GM21447 (cell line): Measurements from ENCODE around the gene CCDC88C.
A peak's percentile ranks its signal among the peaks of the same experiment; 100 is the strongest.

ENCODE experiments used
- ATAC-seq: cut with Tn5 transposase; IDR thresholded peaks from one replicate; pipeline ENCODE4 v1.9.1; 2021; ENCODE audit not compliant: unreplicated experiment

Gene CCDC88C

DNA sequence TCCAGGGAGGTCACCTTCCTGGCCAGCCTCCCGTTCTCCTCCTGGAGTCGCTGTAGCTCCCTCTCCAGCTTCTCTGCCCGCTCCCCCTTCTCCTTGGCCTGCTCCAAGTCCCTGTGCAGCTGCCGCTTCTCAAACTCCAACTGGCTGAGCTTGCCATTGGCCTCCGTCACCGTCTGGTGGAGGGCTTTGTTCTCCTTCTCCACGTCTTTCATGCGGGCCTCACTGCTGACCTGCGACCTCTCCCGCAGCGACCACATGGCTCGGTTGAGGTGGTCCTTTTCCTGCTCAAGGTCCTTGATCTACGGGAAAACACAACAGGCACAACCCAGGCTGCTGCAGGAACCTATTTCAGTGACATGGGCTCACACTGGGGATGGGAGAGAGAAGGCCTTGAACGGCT lies 103.8 kb downstream of the CCDC88C start:
- ATAC-seq = no peak

DNA sequence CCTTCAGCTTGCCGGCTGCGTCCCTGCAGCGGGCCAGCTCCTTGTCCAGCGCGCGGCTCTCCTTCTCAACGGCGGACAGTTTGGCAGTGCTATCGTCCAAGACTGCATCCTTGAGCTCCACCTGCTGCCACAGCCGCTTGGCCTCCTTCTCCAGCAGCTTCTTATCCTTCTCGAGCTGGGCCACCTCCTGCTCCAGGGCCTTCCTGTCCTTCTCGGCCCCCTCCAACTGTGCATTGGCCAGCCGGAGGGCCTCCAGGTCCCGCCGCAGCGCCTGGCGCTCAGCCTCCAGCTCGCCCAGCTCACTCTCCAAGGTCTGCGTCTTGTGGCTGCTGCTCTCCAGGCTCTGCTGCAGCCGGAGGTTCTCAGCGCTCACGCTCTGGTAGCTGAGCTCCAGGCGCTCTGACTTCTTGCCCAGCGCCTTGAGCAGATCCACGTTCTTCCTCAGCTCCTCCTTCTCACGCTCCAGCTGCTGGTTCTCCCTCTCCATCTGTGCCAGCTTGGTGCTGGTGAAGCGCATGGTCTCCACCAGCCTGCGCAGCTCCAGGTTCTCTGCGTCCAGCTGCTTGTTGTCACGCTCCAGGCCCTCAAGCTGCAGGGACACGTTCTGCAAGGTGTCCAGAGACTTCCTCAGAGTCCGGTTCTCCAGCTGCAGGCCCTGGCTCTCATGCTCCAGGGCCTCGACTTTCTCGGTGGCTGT lies 104.3 kb downstream of the CCDC88C start:
- no peak for ATAC-seq

DNA sequence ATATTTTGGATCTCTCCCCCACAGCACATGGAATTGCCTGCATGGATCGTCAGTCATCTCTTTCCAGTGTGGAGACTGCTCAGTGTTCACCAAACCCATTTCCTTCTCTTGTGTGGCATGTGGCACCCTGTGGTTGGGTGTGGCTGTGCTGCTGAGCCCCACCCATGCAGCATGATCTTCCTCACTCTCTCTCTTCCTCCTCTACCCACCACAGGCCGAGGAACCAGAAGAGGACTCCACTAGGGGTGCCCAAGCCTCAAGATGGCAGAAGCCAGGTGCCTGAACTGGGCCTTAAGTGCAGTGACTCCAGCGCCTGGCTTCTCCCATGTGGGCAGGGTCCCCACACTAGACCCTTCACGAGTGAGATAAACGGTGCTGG lies 106.3 kb downstream of the CCDC88C start:
- ATAC-seq = no peak

DNA sequence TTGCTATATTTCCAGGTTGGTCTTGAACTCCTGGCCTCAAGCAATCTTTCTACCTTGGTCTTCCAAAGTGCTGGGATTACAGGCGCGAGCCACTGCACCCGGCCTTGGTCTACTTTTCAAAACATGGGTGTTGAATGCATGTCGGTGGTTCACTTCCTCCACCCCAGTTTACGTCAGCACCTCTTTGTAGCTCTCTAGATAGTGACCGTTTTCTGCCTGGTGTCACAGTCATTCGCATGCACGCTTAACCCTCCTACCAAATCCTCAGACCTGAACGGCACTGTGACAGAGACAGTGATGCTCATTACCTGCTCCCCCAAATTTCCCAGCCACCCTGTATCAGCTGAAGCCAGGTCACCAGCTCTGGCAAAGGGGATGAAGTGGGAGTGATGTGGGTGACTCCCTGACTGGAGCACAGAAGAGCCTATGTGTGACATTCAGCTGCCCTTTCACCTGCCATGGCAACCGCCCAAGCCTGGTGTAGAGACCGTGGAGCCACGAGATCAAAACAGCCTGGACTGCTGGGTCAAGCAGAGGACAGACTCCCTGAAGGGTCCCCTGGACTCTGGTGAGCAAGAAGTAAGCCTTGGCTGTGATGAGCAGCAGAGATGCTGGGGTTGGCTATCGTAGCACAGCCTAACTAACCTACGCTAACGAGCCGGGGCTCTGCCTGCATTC lies 106.9 kb downstream of the CCDC88C start:
- ATAC-seq = no peak

DNA sequence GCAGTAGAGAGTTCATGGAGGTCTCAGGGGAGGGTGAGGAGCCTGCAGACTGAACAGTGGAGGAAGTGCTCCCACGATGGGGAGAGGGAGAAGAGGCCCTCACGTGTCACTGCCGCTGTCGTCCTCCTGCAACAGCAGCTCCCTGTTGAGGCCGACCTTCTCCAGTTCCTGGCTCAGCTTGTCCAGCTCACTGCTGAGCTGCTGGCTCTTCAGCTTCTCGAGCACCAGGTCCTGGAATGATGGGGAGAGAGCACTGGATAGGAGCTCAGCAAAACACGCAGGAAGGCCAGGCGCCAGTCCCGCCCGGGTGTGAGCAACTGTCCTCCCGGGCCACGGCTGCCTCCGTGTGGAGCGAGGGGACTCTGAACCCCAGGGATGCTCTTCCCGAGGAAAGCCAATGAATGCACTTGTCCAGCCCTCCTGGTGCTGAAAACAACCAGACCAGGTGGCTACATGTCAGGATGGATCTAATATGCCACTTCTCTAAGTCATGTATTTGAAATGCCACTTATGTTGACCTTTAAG lies 107.8 kb downstream of the CCDC88C start:
- ATAC-seq = no peak

DNA sequence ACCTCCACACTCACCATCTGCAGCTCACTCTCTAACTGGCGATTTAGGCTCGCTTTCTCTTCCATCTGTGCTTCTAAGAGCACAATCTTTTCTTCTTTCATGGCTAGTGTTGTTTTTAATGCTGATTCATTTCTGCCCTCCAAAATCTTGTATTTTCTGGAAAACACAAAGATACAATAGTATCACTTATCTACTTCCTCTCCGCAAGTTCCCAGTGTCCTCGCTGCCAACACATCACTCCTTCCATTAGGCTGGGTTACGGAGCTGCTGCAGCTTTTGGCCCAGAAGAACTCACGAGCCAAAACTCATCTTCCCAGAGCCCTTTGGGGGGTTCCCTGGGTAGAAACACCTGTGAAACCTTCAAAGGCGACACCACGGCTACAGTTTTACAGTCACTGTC lies 109.3 kb downstream of the CCDC88C start:
- ATAC-seq = no peak

DNA sequence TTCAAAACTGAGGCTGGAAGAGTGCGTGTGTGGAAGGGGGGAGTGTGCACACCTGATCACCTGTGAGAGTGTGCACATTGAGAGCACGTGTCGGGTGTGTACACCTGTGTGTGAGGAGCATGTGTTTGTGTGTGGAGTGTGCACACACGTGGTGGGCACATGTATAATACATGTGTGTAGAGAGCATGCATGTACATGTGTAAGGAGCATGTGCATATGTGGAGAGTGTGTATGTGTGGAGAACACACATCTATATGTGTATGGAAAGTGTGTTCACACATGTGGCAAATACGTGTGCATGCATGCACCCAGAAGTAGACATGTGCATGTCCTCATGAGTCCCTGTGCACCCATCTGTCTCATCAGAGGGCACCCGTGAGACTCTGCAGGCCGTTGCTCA lies 110.0 kb downstream of the CCDC88C start:
- no peak for ATAC-seq

DNA sequence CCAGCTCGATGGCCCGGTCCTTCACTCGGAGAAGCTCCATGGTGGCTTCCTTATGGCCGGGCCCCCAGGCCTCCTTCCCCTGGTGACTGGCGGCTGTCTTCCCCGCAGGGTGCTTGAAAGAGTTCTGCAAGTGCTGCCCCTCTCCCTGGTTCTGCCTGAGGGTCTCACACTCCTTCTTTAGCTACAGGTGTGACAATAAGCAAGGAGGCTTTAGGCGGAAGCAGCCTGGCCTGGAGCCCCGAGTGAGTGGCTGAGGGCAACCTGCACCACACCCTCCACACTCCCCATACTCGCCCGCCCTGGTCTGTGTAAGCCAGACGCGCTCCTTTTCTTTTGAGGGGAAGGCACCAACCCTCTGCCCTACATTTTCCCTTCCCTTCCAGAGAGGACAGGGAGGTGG lies 110.6 kb downstream of the CCDC88C start:
- ATAC-seq = no peak

DNA sequence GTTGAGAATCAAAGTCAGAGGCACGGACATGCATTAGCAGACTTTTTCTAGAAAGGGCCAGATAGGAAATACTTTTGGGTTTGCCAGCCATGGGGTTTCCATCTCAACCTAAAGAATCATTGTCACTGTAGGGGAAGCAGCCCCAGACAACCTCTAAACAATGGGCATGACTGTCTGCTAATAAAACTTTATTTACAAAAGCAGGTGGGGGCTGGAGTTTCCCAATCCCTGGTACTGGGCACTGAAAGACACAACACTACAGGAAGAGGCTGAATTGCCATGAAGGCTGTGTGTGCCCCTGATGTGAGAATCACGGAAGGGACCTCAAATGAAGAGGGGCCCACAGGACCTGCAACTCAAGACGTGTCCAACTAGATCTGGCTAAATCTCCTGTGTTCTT lies 111.1 kb downstream of the CCDC88C start:
- no peak for ATAC-seq

DNA sequence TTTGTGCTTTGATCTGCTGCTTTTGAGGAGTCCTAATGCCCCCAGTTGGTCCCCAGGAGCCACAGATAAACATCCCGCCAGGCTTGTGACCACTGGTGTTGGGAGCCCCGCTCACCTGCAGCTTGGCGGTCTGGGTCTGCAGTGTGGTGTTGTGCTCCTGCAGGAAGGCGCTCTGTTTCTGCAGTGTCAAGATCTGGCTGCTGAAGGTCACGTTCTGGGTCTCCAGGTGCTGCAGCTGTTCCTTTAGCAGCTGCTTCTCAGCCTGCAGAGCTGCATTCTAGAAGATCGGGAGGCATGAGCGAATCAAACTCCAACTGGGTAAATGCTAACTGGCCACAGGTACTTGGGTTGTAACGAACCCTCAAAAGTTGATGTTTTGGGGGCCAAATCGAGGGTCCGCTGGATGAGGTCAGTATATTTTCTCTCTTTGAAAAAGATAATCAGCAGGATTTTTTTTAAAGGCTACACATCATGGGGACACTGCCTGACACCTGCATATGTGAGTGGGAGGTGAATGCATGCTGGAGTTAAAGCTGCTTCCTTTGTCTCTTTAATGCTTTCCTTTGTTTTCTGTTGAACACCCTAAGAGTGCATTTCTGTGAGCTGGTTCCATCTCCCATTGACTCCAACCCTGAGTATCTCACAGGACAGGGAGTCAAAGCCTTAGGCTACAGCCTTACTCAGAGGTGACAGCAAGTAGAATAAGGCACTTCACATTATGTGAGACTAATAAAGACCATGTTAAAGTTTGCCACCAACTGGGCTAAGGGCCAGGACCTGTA lies 111.8 kb downstream of the CCDC88C start:
- ATAC-seq = no peak

DNA sequence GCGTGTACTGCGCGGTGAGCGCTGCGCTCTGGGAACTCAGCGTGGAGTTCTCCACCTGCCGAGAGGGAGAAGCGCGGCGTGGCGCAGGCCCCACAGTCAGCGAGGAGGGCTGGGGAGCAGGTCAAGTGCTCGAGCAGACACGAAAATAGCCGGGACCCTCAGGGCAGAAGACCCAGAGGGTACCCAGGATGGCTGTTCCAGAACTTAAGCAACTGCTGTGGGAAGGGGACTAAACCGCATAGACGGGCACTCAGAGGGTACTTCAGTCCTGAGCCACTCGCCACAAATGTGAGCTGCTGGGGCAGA lies 113.7 kb downstream of the CCDC88C start:
- no peak for ATAC-seq

DNA sequence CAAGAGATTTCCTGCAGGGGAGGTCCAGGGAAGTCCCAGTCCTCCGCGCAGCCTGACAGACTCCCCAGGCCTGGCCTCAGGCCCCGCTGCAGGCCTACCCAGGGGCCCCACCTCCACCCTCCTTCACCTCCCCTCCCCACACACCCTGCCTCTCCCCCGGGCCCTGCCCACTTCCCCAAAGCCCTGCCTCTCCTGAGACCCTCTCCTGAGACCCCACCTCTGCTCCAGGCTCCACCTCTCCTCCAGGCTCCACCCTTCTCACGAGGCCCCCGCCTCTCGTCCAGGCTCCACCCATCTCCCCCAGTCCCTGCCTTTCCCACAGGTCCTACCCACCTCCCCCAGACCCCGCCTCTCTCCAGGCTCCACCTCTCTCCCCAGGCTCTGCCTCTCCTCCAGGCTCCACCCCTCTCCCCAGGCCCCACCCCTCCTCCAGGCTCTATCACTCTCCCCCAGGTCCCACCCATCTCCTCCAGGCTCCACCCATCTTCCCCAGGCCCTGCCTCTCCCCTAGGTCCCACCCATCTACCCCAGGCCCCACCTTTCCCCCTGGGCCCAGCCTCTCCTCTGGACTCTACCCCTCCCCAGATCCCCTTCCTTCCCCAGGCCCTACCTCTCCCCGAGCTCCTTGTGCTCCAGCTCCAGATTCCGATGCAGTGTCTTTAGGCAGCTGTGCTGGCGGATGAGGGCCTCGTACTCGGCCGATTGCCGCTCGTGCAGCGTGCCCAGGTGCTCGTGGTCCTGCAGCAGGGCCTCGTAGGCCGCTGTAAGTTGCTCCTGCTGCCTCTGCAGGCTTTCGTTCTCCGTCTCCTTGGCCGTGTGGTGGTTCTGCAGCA lies 114.3 kb downstream of the CCDC88C start:
- peak; percentile 50 for ATAC-seq

DNA sequence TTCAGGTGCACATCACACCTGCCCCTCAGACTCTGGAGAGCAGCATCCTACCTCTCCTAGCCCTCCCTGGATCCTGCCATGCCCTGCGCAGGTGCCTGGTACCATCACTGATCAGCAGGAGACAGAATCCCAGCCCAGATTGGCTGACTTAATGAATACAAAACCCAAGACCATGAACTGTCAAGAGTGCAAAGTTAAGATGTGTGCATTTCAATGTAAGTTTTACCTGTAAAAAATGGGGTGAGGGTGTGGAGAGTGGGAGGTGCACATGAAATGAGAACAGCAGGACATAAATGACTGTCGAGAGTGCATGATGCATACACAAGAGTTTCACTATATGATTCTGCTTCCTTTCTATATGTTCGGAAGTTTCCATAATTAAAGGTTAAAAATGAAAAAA lies 115.2 kb downstream of the CCDC88C start:
- peak; percentile 50 for ATAC-seq

DNA sequence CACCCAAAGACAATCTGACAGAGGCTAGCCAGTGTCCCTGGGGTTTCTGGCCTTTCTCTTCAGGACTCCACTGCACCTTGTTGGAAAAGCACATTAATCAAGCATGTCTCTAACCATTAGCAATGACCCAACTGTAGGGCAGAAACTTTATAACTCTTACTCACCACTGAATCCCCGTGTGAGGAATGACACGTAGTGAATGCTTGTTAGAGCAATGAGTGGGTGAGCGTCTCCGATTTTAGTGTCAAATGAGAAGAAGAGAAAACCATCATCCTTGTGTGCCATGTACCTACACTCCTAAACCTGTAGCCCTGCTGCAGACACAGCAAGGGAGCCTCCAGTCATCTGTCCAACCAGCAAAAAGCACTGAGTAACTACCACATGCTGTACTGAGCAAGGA lies 116.7 kb downstream of the CCDC88C start:
- ATAC-seq = no peak

DNA sequence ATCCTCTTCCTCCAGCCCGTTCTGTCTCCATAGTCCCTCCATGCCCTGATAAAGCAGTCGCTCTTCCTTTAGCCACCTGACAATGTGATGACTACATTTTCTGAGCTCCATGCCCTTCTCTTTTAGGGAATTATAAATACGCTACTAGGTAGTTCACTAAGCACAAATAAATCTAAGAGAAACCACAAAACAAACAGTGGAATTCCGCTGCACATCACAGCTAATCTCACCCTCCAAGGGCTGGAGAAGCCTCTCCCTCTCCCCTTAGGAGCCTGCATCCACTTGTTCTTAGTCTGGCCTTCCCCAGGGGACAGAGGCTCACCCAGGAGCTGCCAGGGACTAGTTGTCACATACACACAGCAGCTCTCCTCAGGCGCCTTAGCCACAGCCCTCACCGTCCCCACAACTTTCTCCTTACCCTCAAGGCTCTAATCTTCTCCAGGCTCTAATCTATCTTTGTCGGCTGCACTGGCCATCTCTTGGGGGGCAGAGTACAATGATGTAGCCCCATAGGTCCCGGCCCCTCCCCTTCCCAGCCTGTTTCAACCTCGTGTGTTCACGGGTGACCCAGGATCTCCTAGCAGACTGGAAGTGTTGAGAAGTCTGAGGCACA lies 117.2 kb downstream of the CCDC88C start:
- ATAC-seq = no peak

DNA sequence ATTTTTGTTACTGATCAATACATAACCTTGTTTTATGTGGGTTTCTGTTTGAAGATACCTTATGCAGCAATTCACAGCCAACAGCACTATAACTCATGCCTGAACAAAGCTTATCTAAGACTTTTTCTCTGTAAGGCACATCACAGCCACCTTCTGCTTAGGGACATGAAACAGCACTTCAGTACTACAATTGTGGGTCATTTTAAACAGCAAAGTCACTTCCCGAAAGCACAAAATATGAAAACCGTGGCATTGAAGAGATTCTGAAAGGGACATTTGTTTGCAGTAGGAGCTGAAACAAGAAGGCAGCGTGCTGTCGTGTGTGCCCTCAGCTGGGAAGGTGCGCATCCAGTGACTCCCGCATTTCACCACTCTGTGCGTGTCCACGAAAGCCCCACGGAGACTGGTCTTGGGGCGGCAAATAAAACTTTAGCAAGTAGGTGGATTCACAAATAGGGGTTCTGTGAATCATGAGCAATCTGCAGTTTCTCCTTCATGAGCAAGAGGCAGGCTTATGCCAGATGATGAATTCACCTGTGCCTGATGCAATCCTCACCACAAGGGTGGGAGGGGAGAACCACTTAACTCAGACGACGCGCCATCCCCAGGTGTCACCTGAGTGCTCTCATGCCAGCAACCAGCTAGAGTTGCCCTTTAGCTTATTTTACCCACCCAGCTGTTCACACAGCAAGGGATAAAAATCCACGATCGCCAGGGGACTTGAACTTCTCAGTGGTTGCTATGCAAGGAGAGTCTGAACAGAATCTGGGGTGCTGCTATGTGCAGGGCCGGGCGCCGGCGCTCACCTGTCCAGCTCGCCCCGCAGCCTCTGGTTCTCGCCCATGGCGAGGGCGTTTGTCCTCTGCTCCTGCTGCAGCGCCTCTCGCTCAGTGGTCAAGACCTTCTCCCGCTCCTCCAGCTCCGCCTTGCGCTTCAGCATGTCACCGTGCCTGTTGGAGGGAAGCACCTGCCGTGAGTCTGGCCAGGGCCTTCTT lies 118.2 kb downstream of the CCDC88C start:
- no peak for ATAC-seq

DNA sequence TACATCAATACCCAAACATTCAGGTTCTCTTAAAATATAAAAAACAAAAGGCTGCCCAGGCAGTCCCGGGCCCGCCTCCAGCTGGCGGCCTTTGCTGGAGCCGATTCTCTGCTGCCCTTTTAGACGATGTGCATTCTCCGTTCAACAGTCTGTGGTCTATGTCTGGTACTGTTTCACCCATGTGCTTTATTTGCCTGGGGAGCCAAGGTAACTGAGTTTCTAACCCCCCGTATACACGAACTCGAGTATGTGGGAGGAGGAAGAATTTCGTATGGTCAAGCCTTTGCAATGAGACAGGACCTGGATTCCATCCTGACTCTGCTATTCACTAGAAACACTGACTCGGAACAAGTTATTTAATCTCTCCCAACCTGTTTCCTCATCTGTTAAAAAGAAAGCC lies 119.0 kb downstream of the CCDC88C start:
- no peak for ATAC-seq

DNA sequence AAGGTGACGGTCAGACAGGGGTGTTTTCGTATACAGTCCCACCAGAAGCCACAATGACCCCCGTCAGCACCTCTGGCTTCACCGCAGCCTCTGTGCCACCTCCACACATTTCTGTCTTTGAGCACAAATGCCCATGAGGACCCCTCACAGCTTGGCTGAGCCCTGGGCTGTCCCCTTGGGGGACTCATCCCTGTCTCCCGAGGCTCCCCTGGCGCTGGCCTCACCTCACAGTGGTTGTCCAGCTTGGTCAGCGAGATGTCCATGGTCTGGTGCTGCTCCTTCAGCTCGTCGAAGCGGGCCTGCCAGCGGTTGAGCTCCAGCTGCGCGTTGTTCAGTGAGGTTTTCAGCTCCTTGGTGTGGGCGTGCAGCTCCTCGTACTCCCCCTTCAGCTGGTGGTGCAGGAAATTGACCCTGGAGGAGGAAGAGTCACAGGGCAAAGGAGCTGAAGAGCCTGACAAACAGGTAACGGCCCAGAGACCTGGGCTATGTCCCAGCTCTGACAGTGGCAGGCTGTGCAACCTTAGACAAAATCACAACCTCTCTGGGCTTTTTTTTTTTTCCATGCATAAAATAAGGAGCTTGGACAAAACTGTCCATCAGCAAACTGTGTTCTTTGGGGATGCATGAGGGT lies 120.4 kb downstream of the CCDC88C start:
- ATAC-seq = no peak
